Cardiac fibroblast (primary cell): Measurements from ENCODE around the gene RBKS.
"Not testable (repeated sequence)": the region's sequence is repeated elsewhere in the genome, so short reads cannot be mapped to it uniquely, and the experiment has no call there.

Source experiments
- DNase-seq, 2 donors: peaks; one replicate each; pipeline versions ENCODE4 v3.0.0 to v3.0.0-alpha.2; 2010; ENCODE audit warnings: low read depth in 2 of 2
- H3K4me3 ChIP-seq, 2 donors: replicated peaks in 1 of 2; 1 replicate in 1 of 2; 2 replicates in 1 of 2; pipeline ENCODE4 v1.5.1; 2011; ENCODE audit warnings: low read depth in 2 of 2, low read length in 2 of 2, mild to moderate bottlenecking in 2 of 2, moderate library complexity in 1 of 2
- TF ChIP-seq, protein P1 (sequence below): IDR thresholded peaks from one replicate; pipeline ENCODE4 v1.5.1; 2011; ENCODE audit warnings: low read depth, mild to moderate bottlenecking, low read length, inconsistent platforms

The RBKS gene

DNA sequence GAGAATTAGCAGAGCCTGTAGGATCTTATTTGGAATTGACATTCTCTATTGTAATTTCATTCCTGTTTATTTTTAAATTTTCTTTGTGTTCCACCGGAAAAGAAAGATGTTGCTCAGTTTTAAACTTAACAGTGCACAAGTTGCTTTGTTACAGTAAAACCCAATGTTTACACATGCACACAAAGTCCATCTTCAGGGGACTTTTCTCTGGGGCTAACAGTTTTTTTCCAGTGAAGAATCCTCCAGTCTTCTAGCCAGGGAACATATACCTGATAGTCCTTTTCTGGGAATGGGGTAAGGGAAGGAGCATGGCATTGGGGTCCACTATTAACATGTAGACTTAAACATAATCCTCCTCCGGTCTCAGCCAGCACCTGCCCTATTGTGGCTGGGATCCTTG is 143.9 kb downstream of the RBKS start:
- H3K4me3 ChIP-seq = no peak overlapping the region
- no peak for DNase-seq
- TF ChIP-seq, protein P1, sequence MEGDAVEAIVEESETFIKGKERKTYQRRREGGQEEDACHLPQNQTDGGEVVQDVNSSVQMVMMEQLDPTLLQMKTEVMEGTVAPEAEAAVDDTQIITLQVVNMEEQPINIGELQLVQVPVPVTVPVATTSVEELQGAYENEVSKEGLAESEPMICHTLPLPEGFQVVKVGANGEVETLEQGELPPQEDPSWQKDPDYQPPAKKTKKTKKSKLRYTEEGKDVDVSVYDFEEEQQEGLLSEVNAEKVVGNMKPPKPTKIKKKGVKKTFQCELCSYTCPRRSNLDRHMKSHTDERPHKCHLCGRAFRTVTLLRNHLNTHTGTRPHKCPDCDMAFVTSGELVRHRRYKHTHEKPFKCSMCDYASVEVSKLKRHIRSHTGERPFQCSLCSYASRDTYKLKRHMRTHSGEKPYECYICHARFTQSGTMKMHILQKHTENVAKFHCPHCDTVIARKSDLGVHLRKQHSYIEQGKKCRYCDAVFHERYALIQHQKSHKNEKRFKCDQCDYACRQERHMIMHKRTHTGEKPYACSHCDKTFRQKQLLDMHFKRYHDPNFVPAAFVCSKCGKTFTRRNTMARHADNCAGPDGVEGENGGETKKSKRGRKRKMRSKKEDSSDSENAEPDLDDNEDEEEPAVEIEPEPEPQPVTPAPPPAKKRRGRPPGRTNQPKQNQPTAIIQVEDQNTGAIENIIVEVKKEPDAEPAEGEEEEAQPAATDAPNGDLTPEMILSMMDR = no peak

DNA sequence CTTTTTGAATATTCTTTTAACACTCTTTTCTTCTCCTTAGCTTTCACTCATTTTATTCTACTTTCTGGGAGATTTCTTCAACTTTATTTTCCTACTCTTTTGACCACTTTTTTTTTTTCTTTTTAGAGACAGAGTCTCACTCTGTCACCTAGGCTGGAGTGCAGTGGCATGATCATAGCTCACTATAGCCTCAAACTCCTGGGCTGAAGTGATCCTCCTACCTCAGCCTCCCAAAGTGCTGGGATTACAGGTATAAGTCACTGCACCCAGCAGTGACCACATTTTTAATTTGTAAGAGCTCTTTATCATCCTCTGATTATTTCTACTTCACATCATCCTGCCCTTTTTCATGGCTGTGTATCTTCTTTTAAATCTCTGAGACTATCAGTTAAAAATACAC is 144.7 kb downstream of the RBKS start:
- not testable (repeated sequence) for DNase-seq

DNA sequence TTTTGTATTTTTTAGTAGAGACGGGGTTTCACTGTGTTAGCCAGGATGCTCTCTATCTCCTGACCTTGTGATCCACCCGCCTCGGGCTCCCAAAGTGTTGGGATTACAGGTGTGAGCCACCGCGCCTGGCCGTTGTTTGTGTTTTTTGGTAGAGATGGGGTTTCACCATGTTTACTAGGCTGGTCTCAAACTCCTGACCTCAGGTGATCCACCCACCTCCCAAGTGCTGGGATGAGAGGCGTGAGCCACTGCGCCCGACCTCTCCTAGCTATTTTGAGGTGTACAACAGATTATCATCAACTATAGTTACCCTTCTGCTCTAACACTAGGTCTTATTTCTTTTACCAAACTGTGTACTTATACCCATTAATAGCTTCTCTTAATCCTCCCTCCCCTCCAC is 147.6 kb downstream of the RBKS start:
- no peak overlapping the region for H3K4me3 ChIP-seq
- TF ChIP-seq, protein P1 = no peak
- DNase-seq = no peak

More for the DNA sequence above, 144.7 kb downstream of the RBKS start:
- H3K4me3 ChIP-seq = not testable (repeated sequence)

DNA sequence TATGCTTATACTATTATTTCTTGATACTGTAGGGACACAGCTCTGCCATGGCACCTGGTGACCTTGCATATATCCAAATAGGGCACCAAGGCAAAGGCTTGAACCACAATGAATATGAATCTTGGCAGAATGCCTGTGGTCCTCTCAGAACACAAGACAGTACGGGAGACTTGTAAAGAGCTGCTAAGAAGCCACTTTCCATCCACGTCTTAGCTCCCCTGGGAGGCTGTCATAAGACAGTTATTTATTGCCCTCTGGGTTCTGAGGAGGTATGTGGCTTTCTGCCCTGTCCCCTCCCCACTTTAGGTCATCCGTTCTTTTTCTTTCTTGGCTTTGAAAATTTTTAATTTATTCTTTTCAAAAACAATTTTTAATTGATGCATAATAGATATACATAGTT is 148.5 kb downstream of the RBKS start:
- TF ChIP-seq, protein P1 = no peak
- H3K4me3 ChIP-seq = no peak overlapping the region
- DNase-seq = no peak

DNA sequence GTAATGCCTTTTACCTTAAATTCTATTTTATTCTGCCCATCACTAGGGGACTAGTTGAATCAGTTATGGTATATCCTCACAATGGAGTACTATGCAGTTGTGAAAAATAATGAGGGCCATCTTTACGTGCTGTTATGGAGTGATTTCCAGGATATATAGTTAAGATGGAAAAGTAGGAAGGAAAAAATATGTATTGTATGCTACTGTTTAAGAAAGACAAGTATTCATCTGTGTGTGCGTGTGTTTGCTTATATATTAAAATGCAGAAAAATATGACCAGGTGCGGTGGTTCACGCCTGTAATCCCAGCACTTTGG is 151.2 kb downstream of the RBKS start:
- TF ChIP-seq, protein P1 = no peak
- no peak for DNase-seq
- no peak overlapping the region for H3K4me3 ChIP-seq

DNA sequence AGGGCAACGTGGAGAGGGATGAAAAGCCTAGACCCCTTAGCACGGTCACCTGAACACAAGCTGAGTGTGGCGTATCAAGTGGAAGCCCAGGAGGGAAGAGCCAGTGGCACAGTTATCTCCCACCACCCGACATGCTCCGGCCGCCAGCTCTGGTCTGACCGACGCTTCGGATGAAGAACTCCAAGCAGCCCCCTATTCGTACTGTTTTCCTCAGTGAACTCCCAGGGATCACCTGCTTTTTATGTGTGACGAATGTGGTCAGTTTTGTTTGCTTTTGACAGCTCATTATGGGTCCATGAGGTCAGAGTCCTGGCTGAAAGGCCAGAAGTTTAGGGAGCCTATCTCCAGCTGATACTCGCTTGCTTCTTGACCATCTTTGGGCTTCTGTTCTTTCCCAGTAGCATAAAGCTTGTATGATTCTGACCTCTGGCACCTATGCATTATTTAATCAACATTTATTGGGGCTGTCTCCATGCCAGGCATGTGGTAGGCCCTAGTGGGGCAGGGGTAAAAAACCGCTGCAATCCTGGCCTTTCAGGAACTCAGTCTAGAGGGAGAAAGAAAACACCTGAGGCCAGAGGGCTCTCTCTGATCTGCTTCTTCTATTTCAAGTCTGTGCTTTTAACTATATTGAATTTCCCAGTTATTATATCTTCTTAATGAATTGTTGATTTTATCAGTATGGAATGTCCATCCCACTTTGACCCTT is 151.7 kb downstream of the RBKS start:
- DNase-seq = no peak
- H3K4me3 ChIP-seq = no peak overlapping the region
- TF ChIP-seq, protein P1 = no peak

DNA sequence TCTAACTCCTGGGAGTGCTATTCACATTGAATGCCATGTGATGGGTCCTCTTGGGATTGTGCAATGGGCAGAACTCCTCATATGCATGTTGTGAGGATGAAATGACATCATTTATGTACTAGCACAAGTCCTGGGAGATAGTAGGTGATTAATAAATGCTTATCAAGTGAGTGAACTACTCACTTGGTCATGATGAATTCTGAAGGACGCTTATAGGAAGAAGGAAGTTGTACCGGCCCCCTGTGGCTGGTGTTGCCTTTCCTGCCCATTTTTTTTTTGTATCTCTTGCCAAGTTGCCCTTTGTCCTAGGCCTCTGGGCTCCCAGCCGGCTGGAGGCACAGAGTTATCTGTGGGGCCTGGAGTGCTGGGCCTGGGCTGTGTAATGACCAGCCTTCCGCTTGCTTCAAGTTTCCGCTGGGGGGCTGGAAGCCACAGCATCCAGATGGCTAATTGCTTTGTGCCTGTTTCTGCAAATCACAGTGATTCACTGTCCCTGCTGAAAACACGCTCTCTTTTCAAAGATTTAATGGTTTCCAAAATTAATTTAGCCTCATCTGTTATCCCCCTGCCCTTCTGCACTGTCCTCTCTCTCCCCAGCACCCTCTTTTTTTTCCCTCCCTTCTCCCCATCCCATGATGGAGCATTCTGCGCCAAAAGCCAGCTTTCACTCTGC is 152.4 kb downstream of the RBKS start:
- H3K4me3 ChIP-seq = no peak overlapping the region
- peak; percentile 96 to 97 for DNase-seq
- TF ChIP-seq, protein P1 = peak; percentile 21
